Ectodermal cell (in vitro differentiated cells): ENCODE results near the gene RPS26.
"Not testable (repeated sequence)": the region's sequence is repeated elsewhere in the genome, so short reads cannot be mapped to it uniquely, and the experiment has no call there.

Source experiments
- H3K27ac ChIP-seq: 2 replicates; pipeline ENCODE4 v1.7.0; 2013; ENCODE audit warnings: mild to moderate bottlenecking, low read depth, low read length; ENCODE audit not compliant: insufficient read depth, poor library complexity, severe bottlenecking
- H3K27me3 ChIP-seq: 2 replicates; pipeline ENCODE4 v1.7.0; 2013; ENCODE audit warnings: mild to moderate bottlenecking, low read length; ENCODE audit not compliant: insufficient read depth, control insufficient read depth, poor library complexity, severe bottlenecking
- H3K36me3 ChIP-seq: one replicate; pipeline ENCODE4 v1.7.0; 2013; ENCODE audit warnings: low read length; ENCODE audit not compliant: control insufficient read depth, insufficient read depth
- H3K4me1 ChIP-seq: one replicate; pipeline ENCODE4 v1.7.0; 2013; ENCODE audit warnings: low read length; ENCODE audit not compliant: control insufficient read depth, insufficient read depth
- H3K4me3 ChIP-seq: 2 replicates; pipeline ENCODE4 v1.7.0; 2013; ENCODE audit warnings: low read depth, low read length, control low read depth; ENCODE audit not compliant: insufficient read depth
- H3K9me3 ChIP-seq: 2 replicates; pipeline ENCODE4 v1.7.0; 2013; ENCODE audit warnings: mild to moderate bottlenecking, low read length, moderate library complexity; ENCODE audit not compliant: control insufficient read depth
- WGBS, 2 experiments: methylation state at CpG; one replicate each; pipeline ENCODE4 v1.1.7; 2013; ENCODE audit warnings: missing lambda C conversion rate in 2 of 2; 5-methylcytosine and 5-hydroxymethylcytosine counted together

Gene RPS26

DNA sequence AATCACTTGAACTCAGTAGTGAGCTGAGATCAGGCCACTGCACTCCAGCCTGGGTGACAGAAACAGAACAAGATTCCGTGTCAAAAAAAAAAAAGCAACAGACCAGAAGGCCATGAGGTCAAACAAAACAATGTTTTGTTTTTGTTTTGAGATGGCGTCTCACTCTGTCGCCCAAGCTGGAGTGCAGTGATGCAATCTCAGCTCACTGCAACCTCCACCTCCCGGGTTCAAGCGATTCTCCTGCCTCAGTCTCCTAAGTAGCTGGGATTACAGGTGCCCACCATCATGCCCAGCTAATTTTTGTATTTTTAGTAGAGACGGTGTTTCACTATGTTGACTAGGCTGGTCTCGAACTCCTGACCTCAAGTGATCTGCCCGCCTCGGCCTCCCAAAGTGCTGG is 36.2 kb downstream of the RPS26 start:
- not testable (repeated sequence) for H3K9me3 ChIP-seq, H3K4me1 ChIP-seq, H3K36me3 ChIP-seq, H3K27ac ChIP-seq, H3K4me3 ChIP-seq
- WGBS, 2 experiments = 91 to 93% methylated on average over 9 of the region's 9 CpGs
- peaks cover 25% of the 10 kb centered on the region for H3K27me3 ChIP-seq

DNA sequence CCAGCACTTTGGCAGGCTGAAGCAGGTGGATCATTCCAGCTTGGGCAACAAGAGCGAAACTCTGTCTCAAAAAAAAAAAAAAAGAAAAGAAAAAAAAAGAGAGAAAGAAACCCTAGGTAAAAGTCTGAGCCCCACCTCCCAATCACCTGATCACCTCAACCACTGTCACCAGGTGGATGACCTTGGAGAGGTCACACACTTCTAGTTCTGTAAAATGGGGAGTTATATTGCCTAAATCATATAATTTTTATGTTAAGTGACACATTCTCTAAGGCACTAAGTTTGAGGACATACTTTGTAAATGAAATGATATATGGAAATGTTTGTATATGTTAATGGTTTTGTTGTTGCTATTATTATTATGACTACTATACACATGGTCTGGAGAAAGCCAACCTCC is 36.7 kb downstream of the RPS26 start:
- Histone ChIP-seq H3K4me1 (peaks cover 5% of the 10 kb centered on the region), H3K27me3 (peaks cover 25% of the 10 kb centered on the region), H3K27ac (no peak overlapping the region), H3K36me3 (no peaks in the 10 kb centered on the region), H3K4me3 (no peak overlapping the region), H3K9me3 (no peaks in the 10 kb centered on the region)
- 100% methylated on average over 1 of the region's 1 CpG for WGBS, 2 experiments

DNA sequence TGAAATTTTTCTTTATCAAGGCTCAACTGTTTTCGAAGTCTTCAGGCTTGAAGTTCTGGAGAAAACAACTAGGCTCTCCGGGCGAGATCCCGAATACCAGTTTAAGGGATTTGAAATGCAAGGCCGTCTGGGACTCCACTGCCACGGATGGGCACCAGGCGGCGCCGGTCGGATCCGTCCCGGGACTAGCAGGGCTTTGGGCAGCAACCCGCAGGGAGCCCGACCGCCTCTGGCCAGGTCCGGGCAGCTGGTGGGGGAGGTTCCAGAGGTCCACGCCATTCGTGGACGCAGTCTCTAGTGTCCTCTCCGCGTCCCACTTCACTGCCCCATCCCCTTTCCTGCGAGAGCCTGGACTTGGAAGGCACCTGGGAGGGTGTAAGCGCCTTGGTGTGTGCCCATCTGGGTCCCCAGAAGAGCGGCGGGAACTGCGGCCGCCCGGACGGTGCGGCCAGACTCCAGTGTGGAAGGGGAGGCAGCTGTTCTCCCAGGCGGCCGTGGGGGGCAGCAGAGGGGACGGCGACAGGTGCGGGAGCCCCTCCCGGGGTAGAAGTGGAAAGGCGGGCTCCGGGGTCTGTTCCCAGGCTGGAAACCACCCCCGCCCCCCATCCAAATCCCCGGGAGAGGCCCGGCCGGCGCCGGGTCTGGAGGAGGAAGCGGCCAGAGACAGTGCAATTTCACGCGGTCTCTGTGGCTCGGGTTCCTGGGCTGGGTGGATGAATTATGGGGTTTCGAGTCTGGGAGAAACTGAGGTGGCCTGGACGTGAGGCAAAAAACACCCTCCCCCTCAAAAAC is 37.4 kb downstream of the RPS26 start:
- H3K27ac ChIP-seq = peak overlapping the region; percentile 50
- peaks cover 5% of the 10 kb centered on the region for H3K4me1 ChIP-seq
- peaks cover 25% of the 10 kb centered on the region for H3K27me3 ChIP-seq
- 2% methylated on average over 48 of the region's 50 CpGs for WGBS, 2 experiments
- H3K4me3 ChIP-seq = peak overlapping the region; percentile 44
- no peaks in the 10 kb centered on the region for H3K36me3 ChIP-seq
- no peaks in the 10 kb centered on the region for H3K9me3 ChIP-seq

DNA sequence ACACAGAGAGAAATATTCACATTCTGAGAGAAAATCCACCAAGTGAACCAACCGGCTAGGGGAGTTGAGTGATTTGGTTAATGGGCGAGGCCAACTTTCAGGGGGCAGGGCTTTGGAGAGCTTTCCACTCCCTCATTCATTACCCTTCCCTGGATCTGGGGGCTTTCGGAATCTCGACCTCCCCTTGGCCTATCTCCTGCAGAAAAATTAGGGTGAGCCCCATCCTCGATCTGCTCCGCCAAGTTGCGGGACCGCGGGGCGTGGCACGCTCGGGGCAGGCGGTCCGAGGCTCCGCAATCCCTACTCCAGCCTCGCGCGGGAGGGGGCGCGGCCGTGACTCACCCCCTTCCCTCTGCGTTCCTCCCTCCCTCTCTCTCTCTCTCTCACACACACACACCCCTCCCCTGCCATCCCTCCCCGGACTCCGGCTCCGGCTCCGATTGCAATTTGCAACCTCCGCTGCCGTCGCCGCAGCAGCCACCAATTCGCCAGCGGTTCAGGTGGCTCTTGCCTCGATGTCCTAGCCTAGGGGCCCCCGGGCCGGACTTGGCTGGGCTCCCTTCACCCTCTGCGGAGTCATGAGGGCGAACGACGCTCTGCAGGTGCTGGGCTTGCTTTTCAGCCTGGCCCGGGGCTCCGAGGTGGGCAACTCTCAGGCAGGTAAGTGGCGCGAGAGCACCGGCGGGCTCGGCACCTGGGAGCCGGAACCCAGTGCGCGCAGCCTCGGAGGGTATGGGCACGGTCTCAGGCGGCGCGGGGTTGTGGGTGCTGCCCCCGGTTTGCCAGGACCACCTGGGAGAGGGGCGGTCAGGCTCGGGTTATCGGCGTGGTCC is 38.2 kb downstream of the RPS26 start, which contains the start of gene ERBB3:
Gene ERBB3, plus strand, starts transcription at position 443 of the 833 bp plus-strand sequence. Its CDS starts 136 bp downstream, at position 579.
- 0% methylated on average over 58 to 59 of the region's 59 CpGs for WGBS, 2 experiments
- H3K36me3 ChIP-seq = no peaks in the 10 kb centered on the region
- H3K4me3 ChIP-seq = peak within 1 kb of the TSS; percentile 44
- H3K4me1 ChIP-seq = peaks cover 5% of the 10 kb centered on the region
- H3K27me3 ChIP-seq = peaks cover 25% of the 10 kb centered on the region
- no peaks in the 10 kb centered on the region for H3K9me3 ChIP-seq
- peak within 1 kb of the TSS; percentile 50 for H3K27ac ChIP-seq

DNA sequence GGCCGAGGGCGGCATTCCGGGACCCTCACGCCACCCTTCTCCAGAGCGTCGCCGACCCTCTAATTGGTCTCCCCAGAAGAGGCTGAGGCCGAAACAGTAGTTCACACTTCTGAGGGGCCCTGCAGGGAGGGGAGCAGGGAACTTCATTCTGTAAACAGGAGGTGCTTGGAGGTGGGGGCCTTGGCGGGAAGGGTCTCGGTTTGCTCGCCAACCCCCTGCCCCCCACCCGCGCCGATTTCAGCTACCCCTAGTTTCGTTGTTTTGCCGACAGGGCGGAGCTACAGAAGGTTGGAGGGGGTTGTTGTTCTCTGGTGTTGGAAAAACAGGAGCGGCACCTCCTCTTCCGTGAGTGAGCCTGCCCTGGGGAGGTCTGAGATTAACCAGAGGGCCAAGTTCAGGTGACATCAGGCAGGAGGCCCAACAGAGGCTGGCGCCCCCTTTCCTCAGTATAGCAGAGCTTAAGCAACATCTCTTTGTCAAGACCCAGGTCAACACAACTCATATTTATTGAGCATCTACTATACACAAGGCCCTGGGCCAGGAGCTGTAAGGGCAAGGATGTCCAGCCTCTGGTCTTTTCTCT is 38.9 kb downstream of the RPS26 start:
- Histone ChIP-seq H3K4me1 (peaks cover 5% of the 10 kb centered on the region), H3K9me3 (no peaks in the 10 kb centered on the region), H3K27me3 (peaks cover 25% of the 10 kb centered on the region), H3K36me3 (no peaks in the 10 kb centered on the region), H3K27ac (no peak overlapping the region), H3K4me3 (peak overlapping the region; percentile 44)
- WGBS, 2 experiments = 4 to 6% methylated on average over 19 to 20 of the region's 20 CpGs

DNA sequence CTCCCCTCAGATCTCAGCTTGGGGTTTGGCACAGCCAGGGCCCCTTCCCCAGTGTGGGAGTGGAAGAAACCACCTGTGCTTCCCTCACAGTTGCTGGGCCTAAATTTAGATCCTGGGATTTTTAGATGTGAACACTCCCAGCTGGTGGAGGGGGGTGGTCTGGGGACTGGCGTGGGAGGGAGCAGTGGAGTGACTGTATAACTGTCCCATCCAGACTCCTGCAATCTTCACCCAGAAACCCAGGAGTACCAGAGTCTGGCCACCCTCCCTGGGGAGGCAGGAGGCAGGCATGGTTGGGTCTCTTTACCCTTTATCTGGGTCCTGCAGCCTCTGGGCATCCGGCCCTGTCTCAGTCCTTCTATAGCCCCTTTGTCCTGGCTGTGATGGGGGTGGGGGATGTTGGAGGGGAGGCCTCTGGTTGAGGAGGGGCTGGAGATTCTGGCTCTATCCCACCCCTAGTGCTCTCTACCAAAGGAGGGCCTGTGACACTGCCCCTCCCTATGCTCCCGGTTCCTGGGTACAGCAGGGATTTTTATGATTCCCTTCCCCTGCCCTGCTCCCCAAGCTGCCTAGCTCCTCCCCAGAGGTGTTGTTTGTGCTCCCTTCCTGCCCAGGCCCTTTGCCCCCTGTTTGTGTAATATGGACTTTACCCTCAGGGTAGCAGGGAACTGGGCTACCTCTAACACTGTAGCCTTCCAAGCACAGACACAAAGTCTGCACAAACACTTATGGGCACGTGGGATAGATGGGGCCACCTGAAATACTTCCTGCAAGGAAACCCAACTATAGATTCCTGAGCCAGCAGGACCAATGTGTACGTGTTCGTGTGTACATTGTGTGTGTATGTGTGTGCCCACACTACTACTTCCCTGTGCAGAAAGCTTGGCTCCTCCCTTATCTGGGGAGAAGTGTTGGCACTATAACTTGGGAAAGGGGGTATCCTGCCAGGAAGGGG is 40.0 kb downstream of the RPS26 start:
- H3K36me3 ChIP-seq = no peaks in the 10 kb centered on the region
- H3K4me1 ChIP-seq = peaks cover 5% of the 10 kb centered on the region
- H3K9me3 ChIP-seq = no peaks in the 10 kb centered on the region
- no peak overlapping the region for H3K27ac ChIP-seq
- WGBS, 2 experiments = 68 to 69% methylated on average over 6 of the region's 6 CpGs
- H3K27me3 ChIP-seq = peaks cover 25% of the 10 kb centered on the region
- peak overlapping the region; percentile 44 for H3K4me3 ChIP-seq

DNA sequence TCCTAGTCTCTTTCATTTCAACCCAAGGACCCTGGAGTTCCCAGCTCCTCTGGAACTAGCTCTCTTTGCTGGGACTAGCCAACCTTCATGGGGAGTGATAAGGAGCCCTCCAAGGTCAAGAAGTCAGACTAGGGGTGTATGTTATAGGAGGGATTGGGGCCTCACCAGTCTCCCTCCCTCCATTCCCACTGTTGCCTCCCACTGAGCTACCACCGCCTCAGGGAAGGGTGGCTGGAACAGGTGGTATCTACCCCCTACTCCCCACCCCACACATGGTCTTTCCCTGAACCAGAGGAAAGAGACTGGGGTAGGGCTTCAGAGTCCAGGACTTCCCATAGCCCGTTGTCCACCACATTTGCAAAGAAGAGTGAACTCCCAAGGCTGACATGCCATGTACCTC is 40.7 kb downstream of the RPS26 start:
- Histone ChIP-seq H3K9me3 (no peaks in the 10 kb centered on the region), H3K27ac (peak overlapping the region; percentile 5), H3K27me3 (peaks cover 25% of the 10 kb centered on the region), H3K36me3 (no peaks in the 10 kb centered on the region), H3K4me3 (no peak overlapping the region), H3K4me1 (peaks cover 5% of the 10 kb centered on the region)
- WGBS, 2 experiments = 80 to 90% methylated on average over 2 of the region's 2 CpGs

DNA sequence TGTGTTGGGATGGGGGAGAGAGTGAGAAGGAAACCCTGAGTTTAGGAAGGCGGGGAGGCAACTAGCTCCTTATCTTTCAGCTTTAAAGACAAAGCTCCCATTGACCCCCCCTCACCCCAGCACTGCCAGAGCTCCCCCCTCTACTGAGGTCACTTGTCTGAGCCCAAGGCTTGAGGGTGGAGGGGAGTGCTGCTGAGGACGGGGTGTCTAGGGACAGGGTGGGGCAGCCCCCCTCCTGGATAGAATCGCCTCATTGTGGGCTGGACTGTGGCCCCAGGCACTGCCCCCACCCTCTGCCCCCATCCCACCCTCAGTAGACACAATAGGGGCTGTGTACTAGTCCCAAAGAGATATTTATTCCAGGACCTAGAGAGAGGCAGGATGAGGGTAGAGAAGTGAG is 41.2 kb downstream of the RPS26 start:
- 84 to 89% methylated on average over 2 of the region's 3 CpGs for WGBS, 2 experiments
- H3K27me3 ChIP-seq = peaks cover 25% of the 10 kb centered on the region
- H3K27ac ChIP-seq = peak overlapping the region; percentile 5
- H3K4me3 ChIP-seq = no peak overlapping the region
- no peaks in the 10 kb centered on the region for H3K36me3 ChIP-seq
- H3K9me3 ChIP-seq = no peaks in the 10 kb centered on the region
- H3K4me1 ChIP-seq = peaks cover 5% of the 10 kb centered on the region

DNA sequence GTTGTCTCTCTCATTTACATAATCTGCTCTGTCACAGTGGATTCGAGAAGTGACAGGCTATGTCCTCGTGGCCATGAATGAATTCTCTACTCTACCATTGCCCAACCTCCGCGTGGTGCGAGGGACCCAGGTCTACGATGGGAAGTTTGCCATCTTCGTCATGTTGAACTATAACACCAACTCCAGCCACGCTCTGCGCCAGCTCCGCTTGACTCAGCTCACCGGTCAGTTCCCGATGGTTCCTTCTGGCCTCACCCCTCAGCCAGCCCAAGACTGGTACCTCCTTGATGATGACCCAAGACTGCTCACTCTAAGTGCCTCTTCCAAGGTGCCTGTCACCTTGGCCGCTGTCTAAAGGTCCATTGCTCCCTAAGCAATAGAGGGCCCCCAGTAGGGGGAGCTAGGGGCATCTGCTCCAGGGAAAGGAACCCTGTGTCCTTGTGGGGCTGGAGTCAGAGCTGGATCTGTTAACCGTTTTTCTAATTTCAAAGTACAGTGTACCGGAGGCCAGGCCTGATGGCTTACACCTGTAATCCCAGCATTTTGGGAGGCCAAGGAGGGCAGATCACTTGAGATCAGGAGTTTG is 43.3 kb downstream of the RPS26 start:
- WGBS, 2 experiments = 92% methylated on average over 15 of the region's 15 CpGs
- no peak overlapping the region for H3K27ac ChIP-seq
- no peak overlapping the region for H3K4me3 ChIP-seq
- H3K27me3 ChIP-seq = peaks cover 15% of the 10 kb centered on the region
- peaks cover 5% of the 10 kb centered on the region for H3K4me1 ChIP-seq
- H3K9me3 ChIP-seq = no peaks in the 10 kb centered on the region
- H3K36me3 ChIP-seq = no peaks in the 10 kb centered on the region
